Vagina (tissue), 2 donors: ENCODE results near the gene DMRT2.

Source experiments
- CTCF ChIP-seq, 3 experiments: fragments of 450-650 bp in 2 of 3; fragments of 200-600 bp in 1 of 3; sonication (generic) in 1 of 3; IDR thresholded peaks; one replicate each; pipeline ENCODE4 v1.5.1; 2017 to 2019; ENCODE audit warnings: antibody characterized with exemption in 3 of 3, mild to moderate bottlenecking in 2 of 3, moderate library complexity in 2 of 3
- POLR2A ChIP-seq, 2 donors: fragments of 450-650 bp; IDR thresholded peaks; one replicate each; pipeline ENCODE4 v1.6.1; 2017; ENCODE audit warnings: antibody characterized with exemption in 2 of 2, mild to moderate bottlenecking in 2 of 2, moderate library complexity in 2 of 2
- POLR2AphosphoS5 ChIP-seq, 2 donors: sonication (generic); formaldehyde crosslinking; IDR thresholded peaks; one replicate each; pipeline ENCODE4 v1.9.0; 2017; ENCODE audit warnings: antibody characterized with exemption in 2 of 2, mild to moderate bottlenecking in 2 of 2, low read depth in 1 of 2; ENCODE audit not compliant: insufficient read depth in 1 of 2

GRCh38 chr9:1052365-1053281 lies 2.5 kb downstream of the DMRT2 start:
- TF ChIP-seq CTCF (IDR thresholded peaks at IDR 0.05) (no peak), POLR2A (IDR thresholded peaks at IDR 0.05) (no peak), POLR2AphosphoS5 (IDR thresholded peaks at IDR 0.05; ENCODE audit: insufficient read depth in 1 of 2, low read depth in 1 of 2) (no peak)
